ENCODE measurements around the gene CCDC159.

- no peak for TF ChIP-seq CTCF (conservative IDR thresholded peaks at IDR 0.05 in 1 of 2, IDR thresholded peaks at IDR 0.05 in 1 of 2; ENCODE audit: low read depth in 1 of 2, low read length in 2 of 2)
- TF ChIP-seq EZH2 (IDR thresholded peaks at IDR 0.05; ENCODE audit: low read length, missing control alignments), result no peak
Measured at GRCh38 chr19:11339254-11340098, 6.8 kb upstream of the CCDC159 start, which contains the start of gene RAB3D.

Measured in fibroblast of lung (primary cell).